Measurements from ENCODE around the gene LCA5L.
"Not testable (repeated sequence)": the region's sequence is repeated elsewhere in the genome, so short reads cannot be mapped to it uniquely, and the experiment has no call there.

LCA5L gene

DNA sequence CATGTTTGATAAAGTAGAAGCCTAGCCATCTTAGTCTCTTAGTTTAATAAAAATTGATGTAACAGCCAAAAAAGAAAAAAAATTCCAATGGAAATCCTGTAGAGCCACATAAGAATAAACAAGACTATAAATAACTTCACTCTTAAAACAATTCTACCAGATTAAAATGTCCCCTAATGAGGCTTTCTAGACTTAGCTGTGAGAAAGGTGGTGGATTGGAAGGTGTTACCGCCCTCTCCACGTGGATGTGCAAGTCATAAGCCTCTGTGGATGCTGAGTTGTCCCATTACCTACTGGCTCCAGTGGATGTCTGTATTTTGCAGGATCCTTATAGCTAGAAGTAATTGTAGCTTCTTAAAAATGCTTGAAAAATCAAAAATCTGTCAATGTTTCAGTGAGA lies 14.6 kb downstream of the LCA5L start:
- Mint-ChIP-seq H3K27ac (peak overlapping the region; percentile 70), H3K36me3 (ENCODE audit: low read depth) (peaks cover 13% of the 10 kb centered on the region), H3K4me3 (no peak overlapping the region)

DNA sequence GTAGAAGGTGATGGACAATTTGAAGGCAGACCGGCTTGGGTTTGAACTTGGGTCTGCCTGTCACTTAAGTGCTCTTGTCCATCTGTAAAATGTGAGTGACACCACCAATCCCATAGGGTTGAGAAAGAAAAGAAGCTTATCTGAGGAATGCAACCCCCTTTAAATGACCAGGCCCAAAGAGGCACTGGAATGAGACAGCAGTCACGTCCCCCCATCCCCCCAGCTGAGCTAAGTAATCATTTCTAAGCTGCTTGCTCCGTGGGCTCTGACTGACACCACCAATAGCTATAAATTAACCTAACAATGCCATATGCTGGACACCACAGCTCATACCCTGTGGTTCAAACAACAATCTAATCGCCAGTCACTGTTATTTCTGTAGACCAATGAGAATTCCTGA lies 15.1 kb downstream of the LCA5L start:
- peaks cover 13% of the 10 kb centered on the region for H3K36me3 Mint-ChIP-seq (ENCODE audit: low read depth)
- H3K4me1 Mint-ChIP-seq, result peaks cover 11% of the 10 kb centered on the region
- TF ChIP-seq, protein P1, sequence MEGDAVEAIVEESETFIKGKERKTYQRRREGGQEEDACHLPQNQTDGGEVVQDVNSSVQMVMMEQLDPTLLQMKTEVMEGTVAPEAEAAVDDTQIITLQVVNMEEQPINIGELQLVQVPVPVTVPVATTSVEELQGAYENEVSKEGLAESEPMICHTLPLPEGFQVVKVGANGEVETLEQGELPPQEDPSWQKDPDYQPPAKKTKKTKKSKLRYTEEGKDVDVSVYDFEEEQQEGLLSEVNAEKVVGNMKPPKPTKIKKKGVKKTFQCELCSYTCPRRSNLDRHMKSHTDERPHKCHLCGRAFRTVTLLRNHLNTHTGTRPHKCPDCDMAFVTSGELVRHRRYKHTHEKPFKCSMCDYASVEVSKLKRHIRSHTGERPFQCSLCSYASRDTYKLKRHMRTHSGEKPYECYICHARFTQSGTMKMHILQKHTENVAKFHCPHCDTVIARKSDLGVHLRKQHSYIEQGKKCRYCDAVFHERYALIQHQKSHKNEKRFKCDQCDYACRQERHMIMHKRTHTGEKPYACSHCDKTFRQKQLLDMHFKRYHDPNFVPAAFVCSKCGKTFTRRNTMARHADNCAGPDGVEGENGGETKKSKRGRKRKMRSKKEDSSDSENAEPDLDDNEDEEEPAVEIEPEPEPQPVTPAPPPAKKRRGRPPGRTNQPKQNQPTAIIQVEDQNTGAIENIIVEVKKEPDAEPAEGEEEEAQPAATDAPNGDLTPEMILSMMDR (IDR thresholded peaks at IDR 0.05), result no peak
- no peak overlapping the region for H3K4me3 Mint-ChIP-seq
- DNase-seq, result no peak
- peaks cover 4% of the 10 kb centered on the region for H3K9me3 Mint-ChIP-seq
- peak overlapping the region; percentile 85 for H3K27ac Mint-ChIP-seq
- H3K27me3 Mint-ChIP-seq (ENCODE audit: low read depth, poor library complexity), result no peaks in the 10 kb centered on the region

More for the DNA sequence above, 14.6 kb downstream of the LCA5L start:
- TF ChIP-seq, protein P1 (IDR thresholded peaks at IDR 0.05), result no peak
- Mint-ChIP-seq H3K4me1 (peaks cover 11% of the 10 kb centered on the region), H3K9me3 (peaks cover 4% of the 10 kb centered on the region), H3K27me3 (ENCODE audit: low read depth, poor library complexity) (no peaks in the 10 kb centered on the region)
- no peak for DNase-seq

DNA sequence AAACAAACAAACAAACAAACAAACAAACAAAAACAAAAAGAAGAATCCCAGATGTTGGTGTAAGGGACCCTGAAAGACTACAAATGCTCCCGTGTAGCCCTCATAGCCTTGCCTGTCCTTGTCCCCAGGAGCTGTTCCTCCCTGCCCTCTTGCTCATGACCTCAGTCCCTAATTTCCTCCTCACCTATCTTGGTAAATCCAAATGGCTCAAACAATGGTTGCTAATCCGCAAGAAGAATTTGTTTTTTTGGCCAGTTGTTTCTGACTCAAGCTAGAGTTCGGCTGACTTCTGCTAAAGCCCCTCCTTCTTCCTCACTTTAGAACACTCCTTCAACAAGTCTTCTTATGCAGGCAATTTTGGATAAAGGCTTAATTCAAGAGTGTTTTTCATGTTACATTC lies 15.6 kb downstream of the LCA5L start:
- H3K27me3 Mint-ChIP-seq (ENCODE audit: low read depth, poor library complexity), result no peaks in the 10 kb centered on the region
- peak overlapping the region; percentile 85 for H3K27ac Mint-ChIP-seq
- DNase-seq, result no peak
- peaks cover 11% of the 10 kb centered on the region for H3K4me1 Mint-ChIP-seq
- peaks cover 4% of the 10 kb centered on the region for H3K9me3 Mint-ChIP-seq
- peaks cover 13% of the 10 kb centered on the region for H3K36me3 Mint-ChIP-seq (ENCODE audit: low read depth)
- no peak overlapping the region for H3K4me3 Mint-ChIP-seq
- TF ChIP-seq, protein P1 (IDR thresholded peaks at IDR 0.05), result no peak

DNA sequence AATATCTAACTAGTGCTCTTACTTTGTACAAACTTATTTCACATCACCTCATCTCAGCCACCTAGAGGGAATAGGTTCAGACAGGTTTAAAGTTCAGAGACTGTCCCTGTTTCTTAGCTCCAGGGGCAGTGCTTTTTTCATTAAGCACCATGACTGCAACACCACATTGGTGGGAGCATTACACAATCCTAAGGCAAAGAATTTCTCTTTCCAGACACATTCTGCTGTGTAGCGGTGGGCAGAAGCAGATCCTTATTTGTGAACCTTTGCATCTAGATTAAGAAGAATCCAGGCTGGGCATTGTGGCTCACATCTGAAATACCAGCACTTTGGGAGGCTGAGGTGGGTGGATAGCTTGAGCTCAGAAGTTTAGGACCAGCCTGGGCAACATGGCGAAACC lies 16.1 kb downstream of the LCA5L start:
- H3K4me3 Mint-ChIP-seq, result no peak overlapping the region
- H3K27me3 Mint-ChIP-seq (ENCODE audit: low read depth, poor library complexity), result no peaks in the 10 kb centered on the region
- TF ChIP-seq, protein P1 (IDR thresholded peaks at IDR 0.05), result no peak
- H3K36me3 Mint-ChIP-seq (ENCODE audit: low read depth), result peaks cover 13% of the 10 kb centered on the region
- no peak overlapping the region for H3K27ac Mint-ChIP-seq
- peaks cover 11% of the 10 kb centered on the region for H3K4me1 Mint-ChIP-seq
- DNase-seq, result no peak
- peaks cover 4% of the 10 kb centered on the region for H3K9me3 Mint-ChIP-seq

DNA sequence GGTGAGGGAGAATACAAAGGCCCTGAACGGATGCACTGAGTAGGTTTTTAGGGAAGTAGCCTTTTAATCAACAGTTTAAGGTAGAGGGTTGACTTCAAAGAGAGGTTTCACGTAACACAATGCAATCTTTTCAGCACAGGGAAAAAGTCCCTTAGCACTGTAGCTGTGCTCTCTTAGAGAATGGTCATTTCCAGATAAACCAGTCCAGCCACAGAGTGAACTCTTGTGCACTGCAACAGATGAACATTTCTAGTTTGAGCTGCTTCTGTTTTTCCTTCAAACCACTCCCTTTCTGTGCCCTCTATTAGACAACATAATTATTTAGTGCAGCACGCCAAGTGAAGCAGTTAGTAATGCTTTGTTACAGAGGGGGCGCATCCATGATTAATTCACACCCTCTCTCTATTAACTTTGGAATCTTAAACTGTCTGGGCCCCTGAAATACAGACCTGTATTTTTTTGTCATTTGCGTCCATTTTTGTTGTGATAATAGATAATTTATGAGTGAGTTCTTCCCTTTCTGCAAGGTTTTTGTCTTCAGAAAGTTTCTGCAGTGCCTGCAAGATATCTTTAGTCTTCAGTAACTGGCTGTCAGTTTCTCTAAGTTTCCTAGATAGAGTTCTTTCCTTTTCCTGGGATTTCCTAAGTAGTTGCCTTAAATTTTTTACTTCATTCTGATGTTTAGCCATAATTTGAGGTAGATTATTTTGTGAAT lies 22.9 kb downstream of the LCA5L start:
- DNase-seq, result no peak
- TF ChIP-seq, protein P1 (IDR thresholded peaks at IDR 0.05), result no peak
- Mint-ChIP-seq H3K36me3 (ENCODE audit: low read depth) (peaks cover 20% of the 10 kb centered on the region), H3K9me3 (peaks cover 9% of the 10 kb centered on the region), H3K4me1 (peaks cover 17% of the 10 kb centered on the region), H3K27me3 (ENCODE audit: low read depth, poor library complexity) (no peaks in the 10 kb centered on the region), H3K27ac (no peak overlapping the region), H3K4me3 (no peak overlapping the region)

DNA sequence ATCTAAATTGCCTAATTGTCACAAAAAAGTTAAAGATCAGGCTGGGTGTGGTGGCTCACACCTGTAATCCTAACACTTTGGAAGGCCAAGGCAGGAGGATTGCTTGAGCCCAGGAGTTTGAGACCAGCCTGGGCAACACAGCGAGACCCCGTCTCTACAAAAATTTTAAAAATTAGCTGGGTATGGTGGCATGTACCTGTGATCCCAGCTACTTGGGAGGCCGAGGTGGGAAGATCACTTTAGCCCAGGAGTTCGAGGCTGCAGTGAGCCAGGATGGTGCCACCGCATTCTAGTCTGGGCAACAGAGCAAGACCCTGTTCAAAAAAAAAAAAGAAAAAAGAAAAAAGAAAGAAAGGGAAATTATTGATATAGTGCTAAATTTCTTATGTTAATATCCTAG lies 26.4 kb downstream of the LCA5L start:
- H3K27ac Mint-ChIP-seq; H3K4me3 Mint-ChIP-seq; DNase-seq; H3K27me3 Mint-ChIP-seq (ENCODE audit: low read depth, poor library complexity): not testable (repeated sequence)
- H3K4me1 Mint-ChIP-seq, result peaks cover 22% of the 10 kb centered on the region
- H3K9me3 Mint-ChIP-seq, result peaks cover 14% of the 10 kb centered on the region
- H3K36me3 Mint-ChIP-seq (ENCODE audit: low read depth), result peaks cover 16% of the 10 kb centered on the region

Data from nephron progenitor cell (in vitro differentiated cells).